Spleen (tissue), 7 donors: ENCODE data around the gene ABHD17B.

Source experiments
- POLR2A ChIP-seq, 3 donors: fragments of 450-650 bp; IDR thresholded peaks; one replicate each; pipeline ENCODE4 v1.5.1; 2017; ENCODE audit warnings: antibody characterized with exemption in 3 of 3, mild to moderate bottlenecking in 1 of 3
- POLR2AphosphoS5 ChIP-seq, 3 donors: sonication (generic); formaldehyde crosslinking; IDR thresholded peaks; one replicate each; pipeline ENCODE4 v1.5.1; 2017; ENCODE audit warnings: antibody characterized with exemption in 3 of 3
- TF ChIP-seq, protein P1 (sequence below), 11 experiments: fragments of 200-600 bp in 7 of 11; fragments of 450-650 bp in 4 of 11; sonication (generic) in 4 of 11; IDR thresholded peaks in 8 of 11; conservative IDR thresholded peaks in 3 of 11; 1 replicate in 7 of 11; 2 replicates in 4 of 11; pipeline versions ENCODE4 v1.4.0 to v1.8.0; 2016 to 2021; ENCODE audit warnings: antibody characterized with exemption in 11 of 11, inconsistent platforms in 4 of 11, mild to moderate bottlenecking in 1 of 11
- donor health status: DM: no; HTN: no; CAD: no; lungs with moderate emphysema.
- donor health status: DM: no; HTN: no; CAD: no.
- donor health status: DM: no; HTN: no; CAD: no.

DNA sequence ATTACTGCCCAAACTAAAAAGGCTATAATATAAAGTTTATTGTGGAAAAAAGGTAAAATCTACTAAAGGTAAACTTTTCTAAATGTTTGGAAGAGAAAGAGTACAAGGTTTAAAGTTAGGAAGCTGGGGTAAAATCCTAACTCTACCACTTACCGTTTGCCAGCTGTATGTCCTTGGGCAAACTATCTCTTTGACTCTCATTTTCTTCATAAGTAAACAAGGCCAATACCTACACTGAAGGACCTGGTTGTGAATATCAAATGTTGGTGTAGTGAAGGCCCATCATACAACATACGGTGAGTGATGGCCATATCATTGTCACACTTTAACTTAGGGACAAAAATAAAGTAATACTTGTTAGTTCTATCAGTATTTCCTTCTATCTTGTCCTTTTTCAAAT is 34.9 kb downstream of the ABHD17B start:
- no peak for TF ChIP-seq POLR2AphosphoS5 (IDR thresholded peaks at IDR 0.05)
- TF ChIP-seq POLR2A (IDR thresholded peaks at IDR 0.05) = no peak
- TF ChIP-seq, protein P1, sequence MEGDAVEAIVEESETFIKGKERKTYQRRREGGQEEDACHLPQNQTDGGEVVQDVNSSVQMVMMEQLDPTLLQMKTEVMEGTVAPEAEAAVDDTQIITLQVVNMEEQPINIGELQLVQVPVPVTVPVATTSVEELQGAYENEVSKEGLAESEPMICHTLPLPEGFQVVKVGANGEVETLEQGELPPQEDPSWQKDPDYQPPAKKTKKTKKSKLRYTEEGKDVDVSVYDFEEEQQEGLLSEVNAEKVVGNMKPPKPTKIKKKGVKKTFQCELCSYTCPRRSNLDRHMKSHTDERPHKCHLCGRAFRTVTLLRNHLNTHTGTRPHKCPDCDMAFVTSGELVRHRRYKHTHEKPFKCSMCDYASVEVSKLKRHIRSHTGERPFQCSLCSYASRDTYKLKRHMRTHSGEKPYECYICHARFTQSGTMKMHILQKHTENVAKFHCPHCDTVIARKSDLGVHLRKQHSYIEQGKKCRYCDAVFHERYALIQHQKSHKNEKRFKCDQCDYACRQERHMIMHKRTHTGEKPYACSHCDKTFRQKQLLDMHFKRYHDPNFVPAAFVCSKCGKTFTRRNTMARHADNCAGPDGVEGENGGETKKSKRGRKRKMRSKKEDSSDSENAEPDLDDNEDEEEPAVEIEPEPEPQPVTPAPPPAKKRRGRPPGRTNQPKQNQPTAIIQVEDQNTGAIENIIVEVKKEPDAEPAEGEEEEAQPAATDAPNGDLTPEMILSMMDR (IDR thresholded peaks at IDR 0.05 in 8 of 11, conservative IDR thresholded peaks at IDR 0.05 in 3 of 11) = no peak
